Suprapubic skin (tissue), 4 donors: ENCODE data around the gene BNC2.

Source experiments
- CTCF ChIP-seq, 2 donors: fragments of 200-600 bp in 1 of 2; fragments of 450-650 bp in 1 of 2; sonication (generic) in 1 of 2; IDR thresholded peaks; one replicate each; pipeline ENCODE4 v1.5.1; 2016 to 2019; ENCODE audit warnings: antibody characterized with exemption in 2 of 2, mild to moderate bottlenecking in 1 of 2, moderate library complexity in 1 of 2
- EP300 ChIP-seq: sonication (generic); formaldehyde crosslinking; IDR thresholded peaks from one replicate; pipeline ENCODE4 v1.6.1; 2017; ENCODE audit warnings: antibody characterized with exemption
- POLR2A ChIP-seq, 2 donors: fragments of 450-650 bp; IDR thresholded peaks; one replicate each; pipeline ENCODE4 v1.6.1; 2017; ENCODE audit warnings: antibody characterized with exemption in 2 of 2, mild to moderate bottlenecking in 2 of 2, moderate library complexity in 2 of 2
- POLR2AphosphoS5 ChIP-seq, 3 donors: sonication (generic); formaldehyde crosslinking; IDR thresholded peaks; one replicate each; pipeline ENCODE4 v1.6.1; 2017; ENCODE audit warnings: antibody characterized with exemption in 3 of 3

- TF ChIP-seq POLR2AphosphoS5 (IDR thresholded peaks at IDR 0.05) = no peak
- TF ChIP-seq CTCF (IDR thresholded peaks at IDR 0.05) = no peak
- TF ChIP-seq EP300 = no peak
- TF ChIP-seq POLR2A (IDR thresholded peaks at IDR 0.05) = no peak
These were observed 181.7 kb downstream of the BNC2 start for GRCh38 chr9:16688814-16689213.
